GM18873 (cell line): ENCODE results near the gene ZNF80.
"Not testable (repeated sequence)": the region's sequence is repeated elsewhere in the genome, so short reads cannot be mapped to it uniquely, and the experiment has no call there.

Experiments used
- ATAC-seq: cut with Tn5 transposase; IDR thresholded peaks from one replicate; pipeline ENCODE4 v1.9.1; 2021; ENCODE audit warnings: mild to moderate bottlenecking, moderate library complexity, moderate number of reproducible peaks; ENCODE audit not compliant: unreplicated experiment, low FRiP score

Gene ZNF80

DNA sequence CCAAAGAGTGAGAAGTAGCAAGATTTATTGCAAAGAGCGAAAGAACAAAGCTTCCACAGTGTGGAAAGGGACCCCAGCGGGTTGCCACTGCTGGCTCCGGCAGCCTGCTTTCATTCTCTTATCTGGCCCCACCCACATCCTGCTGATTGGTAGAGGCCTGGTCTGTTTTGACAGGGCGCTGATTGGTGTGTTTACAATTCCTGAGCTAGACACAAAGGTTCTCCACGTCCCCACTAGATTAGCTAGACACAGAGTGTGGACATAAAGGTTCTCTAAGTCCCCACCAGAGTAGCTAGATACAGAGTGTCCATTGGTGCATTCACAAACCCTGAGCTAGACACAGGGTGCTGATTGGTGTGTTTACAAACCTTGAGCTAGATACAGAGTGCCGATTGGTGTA lies at the start of gene ZNF80:
TSS of gene ZNF80 (minus strand) at position 101 of the 400 bp plus-strand sequence. CDS start 504 bp downstream, outside the sequence.
- not testable (repeated sequence) for ATAC-seq

DNA sequence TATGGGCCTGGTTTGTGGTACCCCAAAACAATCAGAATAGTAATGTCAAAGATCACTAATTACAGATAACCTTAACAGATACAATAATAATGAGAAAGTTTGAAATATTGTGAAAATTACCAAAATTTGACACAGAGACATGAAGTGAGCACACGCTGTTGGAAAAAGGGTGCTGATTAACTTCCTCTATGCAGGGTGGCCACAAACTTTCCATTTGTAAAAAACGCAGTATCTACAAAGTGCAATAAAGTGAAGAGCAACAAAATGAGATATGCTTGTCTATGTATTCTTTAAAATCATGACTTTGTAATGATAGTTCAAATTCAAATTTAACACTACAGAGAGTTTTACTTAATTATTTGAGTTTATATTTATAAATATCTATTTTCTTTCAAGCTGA lies 48.9 kb upstream of the ZNF80 start:
- ATAC-seq = no peak

DNA sequence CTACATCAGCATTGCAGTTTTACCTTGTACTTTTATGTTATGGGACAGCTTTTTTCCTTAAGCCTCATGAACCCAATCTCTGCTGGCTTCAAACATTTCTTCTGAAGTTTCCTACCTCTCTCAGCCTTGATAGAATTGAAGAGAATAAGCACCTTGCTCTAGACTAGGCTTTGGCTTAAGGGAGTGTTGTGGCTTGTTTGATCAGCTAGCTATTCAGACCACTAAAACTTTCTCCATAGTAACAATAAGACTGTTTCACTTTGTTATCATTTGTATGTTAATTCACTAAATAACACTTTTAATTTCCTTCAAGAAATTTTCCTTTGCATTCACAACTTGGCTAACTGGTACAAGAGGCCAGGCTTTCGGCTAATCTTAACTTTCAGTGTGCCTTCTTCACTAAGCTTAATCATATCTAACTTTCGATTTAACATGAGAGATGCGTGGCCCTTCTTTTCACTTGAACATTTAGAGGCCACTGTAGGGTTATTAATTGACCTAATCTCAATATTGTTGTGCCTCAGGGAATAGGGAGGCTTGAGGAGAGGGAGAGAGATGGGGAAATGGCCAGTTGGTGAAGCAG lies 48.4 kb upstream of the ZNF80 start:
- ATAC-seq = no peak

DNA sequence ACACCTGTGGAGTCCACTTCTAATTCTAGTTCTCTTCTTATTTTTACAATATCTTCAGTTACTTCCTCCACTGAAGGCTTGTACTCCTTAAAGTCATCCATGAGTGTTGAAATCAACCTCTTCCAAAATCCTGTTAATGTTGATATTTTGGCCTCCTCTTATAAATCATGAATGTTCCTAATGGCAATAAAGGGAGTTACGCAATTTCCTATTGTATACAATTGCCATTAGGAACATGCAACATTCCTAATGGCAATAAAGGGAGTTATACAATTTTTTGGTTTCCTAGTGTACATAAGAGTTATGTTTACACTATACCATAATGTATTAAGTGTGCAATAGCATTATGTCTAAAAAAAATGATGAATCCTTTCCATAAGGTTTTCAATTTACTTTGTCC lies 47.3 kb upstream of the ZNF80 start:
- ATAC-seq = no peak

DNA sequence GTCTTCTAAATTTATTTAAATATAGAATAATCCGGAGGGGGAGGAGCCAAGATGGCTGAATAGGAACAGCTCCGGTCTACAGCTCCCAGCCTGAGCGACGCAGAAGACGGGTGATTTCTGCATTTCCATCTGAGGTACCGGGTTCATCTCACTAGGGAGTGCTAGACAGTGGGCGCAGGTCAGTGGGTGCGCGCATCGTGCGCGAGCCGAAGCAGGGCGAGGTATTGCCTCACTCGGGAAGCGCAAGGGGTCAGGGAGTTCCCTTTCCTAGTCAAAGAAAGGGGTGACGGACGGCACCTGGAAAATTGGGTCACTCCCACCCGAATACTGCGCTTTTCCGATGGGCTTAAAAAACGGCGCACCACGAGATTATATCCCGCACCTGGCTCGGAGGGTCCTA lies 39.5 kb upstream of the ZNF80 start:
- ATAC-seq = not testable (repeated sequence)

DNA sequence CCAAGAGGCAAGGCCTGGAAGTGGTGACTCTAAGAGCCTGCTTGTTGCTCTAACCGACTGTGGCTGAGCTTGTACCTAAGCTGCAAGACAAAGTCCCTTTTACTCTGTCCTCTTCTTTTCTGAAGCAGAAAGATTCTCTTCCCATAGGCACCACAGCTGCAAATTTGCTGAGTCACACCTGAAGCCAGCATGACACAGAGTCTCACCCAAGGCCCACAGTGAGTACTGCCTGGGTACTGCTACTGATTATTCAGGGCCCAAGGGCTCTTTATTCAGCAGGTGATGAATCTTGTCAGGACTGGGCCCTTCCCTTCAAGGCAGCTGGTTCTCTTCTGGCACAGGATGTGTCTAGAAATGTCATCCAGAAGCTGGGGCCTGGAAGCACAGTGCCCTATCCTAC lies 37.6 kb upstream of the ZNF80 start:
- ATAC-seq = no peak

DNA sequence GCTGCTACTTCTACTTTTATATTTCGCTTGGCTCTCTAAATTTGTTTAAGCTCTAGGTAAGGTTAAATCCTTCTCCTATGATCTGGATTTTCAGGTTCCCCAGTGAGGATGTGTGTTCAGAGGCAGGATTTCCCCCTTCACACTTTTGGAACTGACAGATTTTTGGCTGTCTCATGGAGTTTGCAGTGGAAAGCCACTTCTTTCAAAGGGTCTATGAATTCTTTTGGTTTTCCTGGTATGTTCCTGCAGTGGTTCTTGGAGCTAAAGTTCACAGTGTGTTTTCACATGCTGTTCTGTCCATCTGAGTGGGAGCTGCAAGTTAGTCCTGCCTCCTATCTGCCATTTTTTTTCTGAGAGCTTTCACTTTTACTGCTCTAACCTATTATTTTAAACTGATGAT lies 34.9 kb upstream of the ZNF80 start:
- ATAC-seq = no peak

DNA sequence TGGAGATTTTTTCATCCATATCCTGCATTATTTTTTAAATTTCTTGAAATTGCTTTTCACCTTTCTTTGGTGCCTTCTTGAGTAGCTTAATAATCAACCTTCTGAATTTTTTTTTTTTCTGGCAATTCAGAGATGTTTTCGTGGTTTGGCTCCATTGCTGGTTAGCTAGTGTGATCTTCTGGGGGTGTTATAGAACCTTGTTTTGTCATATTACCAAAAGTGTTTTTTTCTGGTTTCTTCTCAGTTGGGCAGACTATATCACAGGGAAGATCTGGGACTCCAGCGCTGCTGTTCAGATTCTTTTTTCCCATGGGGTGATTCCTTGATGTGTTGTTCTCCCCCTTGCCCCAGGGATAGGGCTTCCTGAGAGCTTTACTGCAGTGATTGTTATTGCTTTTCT lies 32.6 kb upstream of the ZNF80 start:
- no peak for ATAC-seq

DNA sequence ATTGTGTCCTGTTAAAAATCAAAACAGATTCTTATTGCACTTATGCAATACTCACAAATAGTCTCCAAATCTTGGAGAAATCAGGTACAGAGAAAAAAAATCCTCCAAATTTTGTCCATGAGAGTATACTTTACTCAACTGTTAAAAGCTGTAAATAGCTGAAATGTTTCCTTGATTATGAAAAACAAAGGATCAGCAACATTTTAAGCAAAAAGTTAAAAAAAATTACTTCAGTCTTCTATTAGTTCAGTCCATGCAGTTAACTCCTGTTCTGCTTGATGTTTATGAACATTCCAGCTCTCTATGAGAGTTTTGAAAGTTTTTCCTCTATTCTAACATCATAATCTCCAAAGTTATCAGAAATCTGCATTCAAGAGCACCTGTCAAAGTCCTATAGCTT lies 22.8 kb upstream of the ZNF80 start:
- ATAC-seq = no peak

DNA sequence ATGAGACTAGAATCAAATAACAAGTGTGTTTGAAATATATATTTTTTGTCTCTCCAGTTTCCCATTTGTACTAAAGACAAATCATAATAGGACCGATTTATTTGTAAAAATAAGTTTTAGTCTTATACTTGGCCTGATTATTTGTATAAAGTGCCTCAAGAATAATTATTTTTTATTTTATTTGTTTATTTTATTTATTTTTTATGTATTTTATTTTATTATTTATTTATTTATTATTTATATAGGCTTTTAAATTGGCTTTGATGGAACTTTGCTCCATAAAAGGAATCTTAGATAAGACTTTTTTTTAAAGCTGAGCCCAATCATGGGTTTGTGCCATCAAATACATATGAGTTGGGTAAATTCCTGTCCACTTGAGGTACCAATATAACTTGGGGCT lies 22.2 kb upstream of the ZNF80 start:
- ATAC-seq = no peak

DNA sequence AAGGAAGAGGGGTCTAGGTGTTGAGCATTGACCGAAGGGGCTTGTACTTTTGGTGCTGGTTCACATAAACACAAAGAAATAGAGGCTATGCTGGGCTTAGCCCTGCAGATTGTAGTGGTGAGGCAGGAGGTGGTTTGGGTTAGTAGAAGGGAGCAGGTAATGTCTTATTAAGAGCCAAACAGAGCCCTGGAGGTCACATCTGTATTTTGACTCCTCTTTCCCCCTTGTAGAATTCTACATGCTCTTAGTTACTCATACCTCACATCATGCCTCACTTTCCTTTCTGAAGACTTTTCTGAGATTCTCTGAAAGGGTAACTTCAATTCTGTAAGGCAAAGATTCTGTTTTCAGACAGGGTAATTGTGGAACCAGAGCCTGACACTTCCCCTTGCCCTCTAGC lies 16.1 kb upstream of the ZNF80 start:
- no peak for ATAC-seq

DNA sequence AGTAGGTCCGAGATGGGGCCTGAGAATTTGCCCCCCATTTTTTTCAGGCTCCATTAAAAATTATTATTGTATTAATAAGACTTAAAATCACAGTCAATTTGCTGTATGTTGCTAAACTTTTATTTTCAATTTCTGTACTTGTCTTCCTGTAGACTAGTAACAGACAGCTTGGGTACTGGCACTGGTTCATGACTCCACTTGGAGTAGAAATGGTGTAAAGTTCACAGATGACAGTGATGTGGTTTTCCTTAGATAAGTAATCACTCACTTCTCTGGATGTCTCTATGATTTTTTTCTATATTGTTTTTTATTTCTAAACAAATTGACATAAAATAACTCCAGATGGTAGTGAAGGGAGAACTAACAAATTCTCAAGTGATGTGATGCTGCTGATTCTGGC lies 15.6 kb upstream of the ZNF80 start:
- ATAC-seq = no peak

DNA sequence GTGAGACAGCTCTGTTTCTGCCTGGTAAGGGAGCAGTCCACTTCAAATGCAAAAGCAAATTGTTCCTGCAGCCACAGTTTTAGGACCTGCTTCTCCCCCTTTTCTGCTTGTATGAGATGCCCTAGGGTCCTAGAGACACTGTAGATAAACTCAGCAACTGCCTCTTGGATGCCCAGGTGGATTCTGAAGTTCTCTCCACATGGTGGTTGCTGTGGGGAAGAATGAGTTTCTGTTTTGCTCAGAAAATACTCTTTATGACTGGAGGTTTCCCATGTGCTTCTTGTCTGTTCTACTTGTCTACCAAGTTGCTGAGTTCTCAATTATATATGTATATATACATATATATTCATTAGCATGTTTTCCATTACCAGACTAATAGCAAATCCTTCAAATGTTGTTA lies 5.6 kb upstream of the ZNF80 start:
- ATAC-seq = peak; percentile 97

DNA sequence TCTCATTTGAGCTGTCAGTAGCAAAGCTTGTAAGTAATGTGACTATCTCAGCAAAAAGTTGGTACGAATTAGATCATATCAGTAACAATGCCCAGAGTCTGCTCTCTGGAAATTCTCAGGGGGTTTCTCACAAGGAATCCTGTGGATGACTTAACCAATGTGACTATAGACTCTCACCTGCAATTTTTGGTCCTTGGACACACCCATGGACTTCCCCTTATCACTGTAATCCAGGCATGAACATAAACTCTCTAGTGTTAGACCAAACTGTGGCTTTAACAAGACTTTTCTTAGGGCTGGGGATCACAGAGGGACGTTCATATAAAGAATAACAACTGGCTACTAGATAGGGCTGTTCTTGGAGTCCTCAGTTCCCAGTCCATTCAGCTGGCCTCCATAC lies 3.9 kb upstream of the ZNF80 start:
- ATAC-seq = no peak

DNA sequence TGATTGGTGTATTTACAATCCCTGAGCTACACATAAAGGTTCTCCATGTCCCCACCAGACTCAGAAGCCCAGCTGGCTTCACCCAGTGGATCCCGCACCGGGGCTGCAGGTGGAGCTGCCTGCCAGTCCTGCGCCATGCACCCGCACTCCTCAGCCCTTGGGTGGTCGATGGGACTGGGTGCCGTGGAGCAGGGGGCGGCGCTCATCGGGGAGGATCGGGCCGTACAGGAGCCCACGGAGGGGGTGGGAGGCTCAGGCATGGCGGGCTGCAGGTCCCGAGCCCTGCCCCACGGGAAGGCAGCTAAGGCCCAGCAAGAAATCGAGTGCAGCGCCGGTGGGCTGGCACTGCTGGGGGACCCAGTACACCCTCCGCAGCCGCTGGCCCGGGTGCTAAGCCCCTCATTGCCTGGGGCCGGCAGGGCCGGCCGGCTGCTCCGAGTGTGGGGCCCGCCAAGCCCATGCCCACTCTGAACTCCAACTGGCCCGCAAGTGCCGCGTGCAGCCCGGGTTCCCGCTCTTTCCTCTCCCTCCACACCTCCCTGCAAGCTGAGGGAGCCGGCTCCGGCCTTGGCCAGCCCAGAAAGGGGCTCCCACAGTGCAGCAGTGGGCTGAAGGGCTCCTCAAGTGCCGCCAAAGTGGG lies 888 bp upstream of the ZNF80 start:
- not testable (repeated sequence) for ATAC-seq

DNA sequence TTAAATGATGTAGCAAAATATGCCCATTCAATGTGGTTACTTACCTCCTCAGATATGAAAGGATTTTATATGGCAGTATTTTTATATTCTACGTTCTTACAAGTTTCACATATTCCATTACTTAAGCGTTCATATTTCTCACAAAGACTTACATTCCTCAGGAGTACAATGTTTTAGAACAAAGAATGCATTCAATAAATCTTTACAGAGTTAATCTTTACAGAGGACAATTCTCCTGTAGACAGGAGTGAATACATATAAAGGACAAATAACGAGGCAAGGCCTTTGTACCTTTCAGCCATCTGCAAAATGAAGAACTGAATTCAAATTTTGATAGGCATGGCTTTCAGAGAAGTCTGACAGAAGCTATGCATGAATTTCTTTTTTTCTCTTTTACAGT lies 1.9 kb downstream of the ZNF80 start:
- ATAC-seq = no peak

DNA sequence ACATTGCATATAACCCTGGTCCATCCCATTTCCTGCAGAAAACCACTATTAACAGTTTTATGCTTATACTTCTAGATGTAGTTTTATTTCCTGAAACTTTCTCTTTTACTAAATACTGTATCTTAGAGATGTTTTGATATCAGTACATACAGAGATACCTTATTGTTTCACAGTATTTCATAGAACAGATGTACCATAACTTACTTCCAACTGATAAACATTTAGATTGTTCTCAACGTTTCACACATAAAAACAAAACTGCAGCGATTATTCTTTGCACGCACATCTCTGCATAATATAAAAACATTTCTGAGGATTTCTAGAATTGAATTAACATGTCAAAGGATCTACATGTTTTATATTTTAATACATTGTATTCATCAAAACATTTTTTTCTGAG lies 2.6 kb downstream of the ZNF80 start:
- ATAC-seq = no peak

DNA sequence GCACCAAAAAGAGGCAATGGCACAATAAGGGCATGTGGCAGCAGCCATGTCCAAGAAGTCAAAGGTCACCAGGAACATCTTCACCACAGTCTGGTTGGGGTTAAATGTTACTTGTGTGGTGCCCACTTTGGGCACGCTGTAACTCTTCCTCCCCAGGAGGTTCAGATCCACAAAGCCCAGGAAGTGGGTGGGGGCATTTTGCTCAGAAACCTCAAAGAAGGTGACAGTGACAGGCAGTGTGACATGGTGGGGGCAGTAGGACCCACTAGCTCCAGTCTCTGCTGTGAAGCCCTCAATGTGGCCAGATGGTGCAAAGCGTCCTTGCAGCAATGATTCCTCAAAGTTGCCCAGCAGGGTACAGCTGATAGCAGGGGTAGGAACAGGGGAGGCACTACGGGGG lies 5.8 kb downstream of the ZNF80 start:
- ATAC-seq = no peak

DNA sequence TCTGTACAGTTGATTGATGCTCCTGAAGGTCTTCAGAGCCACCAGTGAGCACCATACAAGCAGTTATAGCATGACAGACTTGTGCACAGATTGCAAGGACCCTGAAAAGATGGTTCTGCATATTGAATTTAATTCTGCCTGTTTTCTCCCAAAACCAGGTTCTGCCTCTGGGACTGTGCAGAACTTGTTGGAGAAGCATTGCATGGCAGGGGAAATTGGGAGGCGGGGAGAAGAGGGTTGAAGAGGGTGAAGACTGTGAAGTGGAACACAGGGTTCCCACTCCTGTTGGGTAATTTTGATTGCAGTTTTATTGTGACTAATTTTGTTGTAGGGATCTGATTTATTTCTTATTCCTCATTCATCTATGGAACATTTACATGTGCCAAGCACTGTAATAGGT lies 10.3 kb downstream of the ZNF80 start:
- no peak for ATAC-seq

DNA sequence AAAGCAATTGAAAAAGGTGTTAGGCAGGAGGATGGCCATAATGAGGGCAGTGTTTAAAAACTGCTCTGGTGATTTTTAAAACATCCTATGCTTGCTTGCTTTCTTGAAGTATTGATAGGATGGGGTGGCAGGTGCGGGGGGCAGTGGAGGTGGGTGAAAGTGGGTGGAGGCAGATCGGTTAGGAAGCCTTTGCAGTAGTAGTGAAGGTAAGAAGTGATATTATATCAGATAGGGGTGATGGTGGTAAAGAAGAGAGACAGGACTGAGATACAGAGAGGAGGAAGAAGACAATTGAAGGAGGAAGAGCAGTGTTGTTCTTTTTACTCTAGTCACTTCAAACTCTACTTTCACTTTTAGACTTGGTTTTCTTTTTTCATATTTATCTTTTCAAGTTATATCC lies 11.1 kb downstream of the ZNF80 start:
- ATAC-seq = no peak

DNA sequence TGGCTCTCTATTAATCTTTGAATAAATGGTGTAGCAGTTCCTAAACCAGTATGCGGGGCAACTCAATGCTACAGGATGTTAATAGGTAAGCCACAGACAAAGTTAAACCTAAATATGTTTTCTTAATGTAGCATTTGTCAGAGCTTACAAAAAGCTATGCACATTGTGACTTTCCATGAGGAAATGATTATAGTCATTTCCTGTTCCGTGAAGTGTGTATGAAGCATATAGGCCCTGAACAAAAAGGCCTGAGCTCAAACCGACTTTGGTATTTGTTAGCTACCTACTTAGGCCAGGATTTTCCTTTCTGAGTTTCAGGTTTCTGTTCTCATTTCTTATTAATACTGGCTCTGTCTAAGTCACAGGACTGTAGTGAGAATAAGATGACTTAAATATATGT lies 14.2 kb downstream of the ZNF80 start:
- peak; percentile 82 for ATAC-seq

DNA sequence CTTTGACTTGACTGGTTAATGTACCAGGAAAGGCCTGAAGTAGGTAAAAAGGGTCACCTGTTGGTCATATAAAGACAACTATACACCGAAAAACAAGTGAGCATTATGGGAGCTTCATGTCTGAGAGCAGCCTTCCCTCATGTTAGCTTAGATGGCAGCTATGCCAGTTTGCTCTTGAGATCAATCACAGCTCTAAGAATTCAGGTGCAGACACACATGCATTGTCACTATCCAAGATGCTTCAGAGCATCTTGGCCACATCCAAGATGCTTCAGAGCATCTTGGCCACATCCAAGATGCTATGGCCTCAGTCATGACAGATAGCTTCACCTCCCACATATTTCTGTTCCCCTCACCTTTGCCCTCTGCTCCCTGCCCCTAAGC lies 15.5 kb downstream of the ZNF80 start:
- ATAC-seq = no peak
